Limb (tissue), 2 donors: ENCODE measurements around the gene LIME1.

ENCODE experiments used
- DNase-seq, 2 donors: peaks; one replicate each; pipeline ENCODE4 v3.0.0-alpha.2; 2016; ENCODE audit errors: extremely low spot score in 2 of 2

LIME1 gene

GRCh38 chr20:63696628-63697356, 39.7 kb upstream of the LIME1 start, which contains the start of gene TNFRSF6B:
TNFRSF6B (plus strand) TSS chr20:63696652; CDS start chr20:63696768, 116 bp downstream.
- DNase-seq: peak in 1 of 2 donors; percentile 47

- peak in 1 of 2 donors; percentile 40 for DNase-seq
These were observed 39.1 kb upstream of the LIME1 start for GRCh38 chr20:63697357-63697867.

GRCh38 chr20:63697868-63698545, 38.5 kb upstream of the LIME1 start:
- peak in 1 of 2 donors; percentile 38 for DNase-seq

DNA sequence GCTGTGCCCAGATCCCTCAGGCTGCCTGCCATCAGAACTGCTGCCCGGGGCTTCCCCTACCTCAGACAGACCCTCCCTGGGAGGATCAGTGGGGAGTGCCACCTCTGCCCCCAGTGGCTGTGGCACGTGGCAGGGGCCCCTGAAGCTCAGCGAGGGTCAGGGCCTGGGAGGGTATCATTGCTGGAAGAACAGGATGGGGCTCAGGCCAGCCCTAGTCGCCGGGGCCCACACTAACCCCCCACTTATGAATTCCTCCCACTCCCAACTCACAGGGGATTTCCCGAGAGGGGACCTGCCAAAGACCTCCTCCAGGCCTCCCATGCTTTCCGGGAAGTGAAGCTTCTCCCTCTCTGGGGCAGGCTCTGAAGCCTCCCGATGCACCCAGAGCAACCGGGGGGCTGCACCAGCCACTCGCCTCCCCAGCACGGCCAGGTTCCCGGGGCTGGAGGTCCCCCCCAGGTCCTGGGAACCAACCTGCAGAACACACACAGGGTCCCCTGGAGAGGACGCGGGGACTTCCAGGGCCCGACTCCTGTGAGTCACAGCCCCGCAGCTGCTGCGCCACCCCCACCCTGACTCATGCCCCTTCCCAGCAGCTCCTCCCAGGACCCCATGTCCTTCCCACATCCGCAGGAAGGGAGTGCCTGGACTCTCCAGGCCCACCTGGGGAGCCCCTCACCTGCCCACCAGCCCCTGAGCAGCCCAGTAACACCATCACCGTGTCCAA, 37.6 kb upstream of the LIME1 start:
- DNase-seq: peak in 1 of 2 donors; percentile 50

DNA sequence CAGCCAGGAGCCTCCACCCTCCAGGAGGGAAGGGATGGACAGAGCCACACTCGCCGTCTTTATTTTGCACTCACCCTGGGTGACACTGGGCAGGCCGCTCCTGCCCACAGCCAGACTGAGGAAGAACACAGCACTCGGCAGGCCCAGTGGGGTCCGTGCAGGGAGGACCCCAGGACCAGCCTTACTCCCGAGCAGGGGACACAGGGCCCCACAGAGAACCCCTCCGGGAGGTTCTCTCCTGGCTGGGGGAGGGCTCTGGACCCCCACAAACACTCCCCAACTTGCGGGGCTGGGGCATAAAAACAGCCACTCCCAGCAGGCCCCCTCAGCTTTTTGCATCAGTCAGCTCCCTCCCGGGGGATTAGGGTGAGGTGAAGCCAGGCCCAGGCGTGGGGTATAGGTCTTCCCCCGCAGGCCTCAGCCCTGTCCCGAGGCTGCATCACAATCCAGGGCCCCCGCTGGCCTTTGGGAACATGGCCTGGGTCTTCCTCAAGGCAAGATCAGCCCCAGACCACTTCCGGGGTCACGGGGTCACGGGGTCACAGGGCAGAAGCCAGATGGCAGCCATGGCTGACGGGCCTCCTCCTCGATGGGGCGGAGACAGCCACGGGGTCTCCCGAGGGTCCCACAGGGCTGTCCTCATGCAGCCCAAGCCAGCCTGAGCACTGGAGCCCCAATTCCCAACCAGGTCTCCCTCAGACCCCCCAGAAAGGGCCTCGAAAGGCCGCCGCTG, 36.8 kb upstream of the LIME1 start:
- DNase-seq: peak in 1 of 2 donors; percentile 45

GRCh38 chr20:63700199-63701050, 36.0 kb upstream of the LIME1 start:
- DNase-seq: no peak

DNA sequence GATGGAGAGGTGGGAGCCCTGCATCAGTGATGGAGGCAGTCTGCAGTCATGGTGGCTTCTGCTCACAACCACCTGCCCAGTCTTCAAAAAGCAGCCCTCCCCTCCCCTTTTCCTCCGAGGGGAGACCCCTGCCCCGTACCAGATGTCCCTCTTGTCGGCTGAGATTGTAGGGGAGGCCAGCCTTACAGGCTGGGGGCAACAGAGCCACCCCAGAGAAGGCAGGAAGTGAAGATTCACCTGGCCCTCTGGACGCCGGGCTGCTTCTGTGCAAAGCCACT, 35.5 kb upstream of the LIME1 start:
- DNase-seq: no peak

DNA sequence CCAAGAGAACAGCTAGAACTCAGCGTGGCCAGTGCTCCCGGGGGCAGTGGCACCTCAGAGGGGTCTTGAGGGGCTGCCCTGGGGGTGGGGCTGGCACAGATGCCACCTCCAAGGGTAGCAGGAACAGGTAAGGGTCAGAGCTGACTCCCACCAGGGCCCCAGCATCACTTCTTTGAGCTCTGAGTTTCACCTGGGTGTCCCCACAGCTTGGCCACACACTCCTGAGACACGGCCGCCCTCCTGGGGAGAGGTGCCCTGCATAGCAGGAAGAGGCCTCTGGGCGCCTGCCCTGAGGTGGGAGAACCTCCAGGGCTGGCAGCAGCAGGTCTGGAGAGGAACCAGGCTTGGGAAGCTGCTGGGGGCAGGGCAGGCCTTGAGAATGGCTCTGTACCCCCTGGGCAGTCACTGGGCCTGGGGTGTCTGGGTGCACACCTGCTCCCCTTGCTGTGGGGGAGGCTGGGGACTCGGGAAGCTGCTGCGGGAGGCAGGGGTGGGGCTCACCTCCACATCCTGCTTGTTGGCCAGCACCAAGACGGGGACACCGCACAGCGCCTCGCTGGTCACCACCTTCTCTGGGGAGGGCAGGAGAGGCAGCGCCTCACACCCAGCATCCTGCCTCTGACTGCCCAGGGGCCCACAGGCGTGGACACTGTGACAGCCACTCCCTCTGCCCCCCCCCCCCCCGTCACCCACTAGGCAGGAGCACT, 35.0 kb upstream of the LIME1 start:
- DNase-seq: peak in 1 of 2 donors; percentile 33

- DNase-seq: no peak
These were observed 34.3 kb upstream of the LIME1 start for GRCh38 chr20:63702036-63702665.

- DNase-seq: no peak
These were observed 33.6 kb upstream of the LIME1 start for GRCh38 chr20:63702751-63703470.

DNA sequence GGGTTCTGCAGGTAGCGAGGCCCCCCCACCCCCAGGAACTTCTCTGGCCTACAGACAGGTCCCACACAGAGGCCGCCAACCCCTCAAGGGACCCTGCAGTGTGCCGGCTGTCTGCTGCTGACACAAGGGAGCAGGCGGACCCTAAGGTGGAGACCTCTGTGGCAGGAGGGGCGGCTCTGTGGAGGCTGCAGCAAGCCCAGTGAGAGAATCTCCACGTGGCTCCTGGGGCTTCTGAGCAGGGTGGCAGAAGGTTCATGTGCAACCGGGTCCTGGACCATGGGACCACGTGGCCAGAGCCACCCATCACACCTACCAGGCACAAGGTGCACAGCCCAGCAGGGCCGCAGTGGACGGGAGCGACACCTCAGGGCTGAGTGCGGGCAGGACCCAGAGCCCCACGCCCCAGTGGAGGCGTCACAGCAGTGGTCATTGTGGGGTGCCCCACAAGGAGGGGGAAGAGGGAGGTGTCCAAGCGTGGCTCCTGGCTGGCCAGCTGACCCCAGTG, 32.9 kb upstream of the LIME1 start:
- DNase-seq: no peak

- DNase-seq: no peak
These were observed 32.3 kb upstream of the LIME1 start for GRCh38 chr20:63703976-63704748.

DNA sequence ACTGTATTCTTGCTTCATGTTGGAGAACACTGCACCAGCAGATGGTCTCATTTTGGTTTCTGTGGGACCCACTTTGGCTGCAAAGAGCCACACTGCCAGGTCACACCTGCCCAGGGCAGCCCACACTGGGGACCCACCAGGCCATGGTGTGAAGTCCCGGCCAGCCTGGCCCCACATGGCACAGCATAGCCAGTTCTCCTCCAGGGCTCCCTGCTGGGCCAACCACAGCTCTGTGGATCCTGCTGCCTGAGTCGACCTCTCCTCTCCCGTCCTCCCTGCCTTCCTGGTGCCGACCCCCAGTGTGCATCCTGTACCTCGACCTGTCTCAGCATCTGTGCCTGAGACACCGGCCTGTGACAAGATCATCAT, 31.7 kb upstream of the LIME1 start:
- no peak for DNase-seq

DNA sequence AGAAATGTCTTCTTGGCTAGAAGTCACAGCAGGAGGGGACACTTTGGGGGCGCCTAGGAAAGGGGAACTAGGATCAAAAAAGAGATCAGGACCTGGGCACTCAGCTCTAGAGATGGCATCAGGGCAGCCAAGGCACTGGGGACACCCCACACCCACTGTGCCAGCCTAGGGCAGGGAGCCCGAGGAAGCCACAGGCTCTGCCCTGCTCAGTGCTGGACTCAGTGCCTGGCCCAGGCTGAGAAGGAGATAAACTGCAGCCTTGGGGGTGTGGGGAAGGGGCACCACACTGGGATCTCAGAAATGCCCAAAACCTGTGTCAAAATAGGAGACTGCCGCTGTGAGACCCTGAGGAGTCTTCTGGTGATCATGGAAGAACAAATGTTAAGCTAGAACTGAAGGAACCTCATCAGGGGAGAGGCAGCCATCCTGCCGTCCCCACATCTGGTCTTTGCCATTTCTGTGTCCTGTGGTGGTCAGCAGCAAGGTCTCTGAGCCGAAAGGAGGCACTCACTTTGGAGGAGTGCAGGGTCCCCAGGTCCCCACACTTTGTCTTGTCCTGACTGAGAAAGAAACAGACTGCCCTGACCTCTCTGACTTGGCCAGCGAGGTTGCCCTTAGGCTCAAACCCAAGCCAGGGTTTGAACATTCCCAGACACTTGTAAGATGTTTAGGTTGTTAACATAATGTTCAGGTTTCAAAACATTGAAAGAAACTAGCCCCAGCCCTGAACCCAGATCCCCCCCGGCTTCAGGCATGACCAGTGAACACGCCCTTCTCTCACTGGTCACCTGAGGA, 31.0 kb upstream of the LIME1 start:
- DNase-seq: no peak

- DNase-seq: peak in 1 of 2 donors; percentile 23
These were observed 30.3 kb upstream of the LIME1 start for GRCh38 chr20:63706027-63706695.

GRCh38 chr20:63706852-63707557, 29.5 kb upstream of the LIME1 start:
- DNase-seq: peak in 1 of 2 donors; percentile 58
